PC-9 (cell line): Measurements from ENCODE around the gene C4orf17. TPM values are rescaled to one million over a fixed set of nuclear protein-coding genes. Genes with fewer than 3 reads are reported as not detected.

Source experiments
- BruUV-seq: library from RNA; stranded (reverse); fragments of 400-500 nt; replicated peaks from 2 replicates; lab custom pipeline; 2021; lab: Mats Ljungman, UMichigan
- CTCF ChIA-PET: fragments of 300-600 bp; sonication (Branson Sonifier 250); formaldehyde crosslinking; loops from one replicate; lab custom pipeline; 2022; ENCODE audit warnings: antibody characterized with exemption; lab: Charles Lee
- POLR2A ChIA-PET: fragments of 300-600 bp; sonication (Branson Sonifier 250); formaldehyde crosslinking; loops from one replicate; lab custom pipeline; 2022; ENCODE audit warnings: antibody characterized with exemption; ENCODE audit not compliant: unreplicated experiment; lab: Charles Lee
- DNase-seq, 2 experiments: peaks; one replicate each; pipeline versions ENCODE4 v3.0.0 to v3.0.0-alpha.2; 2015 to 2022; ENCODE audit warnings: mixed read lengths in 1 of 2
- H2AFZ ChIP-seq: fragments of 200-600 bp; sonication (generic); 2 replicates; pipeline ENCODE4 v1.8.1; 2017; ENCODE audit warnings: antibody characterized with exemption
- H3F3A ChIP-seq: fragments of 200-600 bp; sonication (generic); 2 replicates; pipeline ENCODE4 v1.8.1; 2017; ENCODE audit warnings: antibody characterized with exemption, mild to moderate bottlenecking, low read depth; ENCODE audit not compliant: insufficient read depth
- H3K27ac ChIP-seq: fragments of 200-600 bp; sonication (generic); 2 replicates; pipeline ENCODE4 v1.6.1; 2016; ENCODE audit warnings: mixed run types
- H3K27me3 ChIP-seq: fragments of 200-600 bp; sonication (generic); 2 replicates; pipeline ENCODE4 v1.6.1; 2016; ENCODE audit warnings: low read depth, mixed run types; ENCODE audit not compliant: insufficient read depth
- H3K36me3 ChIP-seq: fragments of 200-600 bp; sonication (generic); 2 replicates; pipeline ENCODE4 v1.6.1; 2016; ENCODE audit warnings: low read depth, mixed run types
- H3K4me1 ChIP-seq: fragments of 200-600 bp; sonication (generic); replicated peaks from 2 replicates; pipeline ENCODE4 v1.6.1; 2016; ENCODE audit warnings: mixed run types; ENCODE audit not compliant: insufficient read depth
- H3K4me2 ChIP-seq: fragments of 200-600 bp; sonication (generic); 2 replicates; pipeline ENCODE4 v1.6.1; 2017; ENCODE audit warnings: mixed run types
- H3K4me3 ChIP-seq: fragments of 200-600 bp; sonication (generic); 2 replicates; pipeline ENCODE4 v1.6.1; 2016; ENCODE audit warnings: mixed run types
- H3K79me2 ChIP-seq: fragments of 200-600 bp; sonication (generic); 2 replicates; pipeline ENCODE4 v1.6.1; 2017; ENCODE audit warnings: low read depth, mixed run types
- H3K9me2 ChIP-seq: fragments of 200-600 bp; sonication (generic); 2 replicates; pipeline ENCODE4 v1.8.1; 2017; ENCODE audit warnings: mild to moderate bottlenecking; ENCODE audit not compliant: insufficient read depth
- H3K9me3 ChIP-seq: fragments of 200-600 bp; sonication (generic); 2 replicates; pipeline ENCODE4 v1.8.1; 2016; ENCODE audit warnings: low read depth; ENCODE audit not compliant: insufficient read depth
- H4K20me1 ChIP-seq: fragments of 200-600 bp; sonication (generic); 2 replicates; pipeline ENCODE4 v1.8.1; 2017; ENCODE audit not compliant: insufficient read depth
- EZH2 ChIP-seq: fragments of 200-600 bp; sonication (generic); IDR thresholded peaks from 2 replicates; pipeline ENCODE4 v1.8.0; 2017; ENCODE audit warnings: antibody characterized with exemption, low read depth
- intact Hi-C: fragments of 100-400 bp; cut with micrococcal nuclease; formaldehyde crosslinking; loops from one replicate; pipeline ENCODE4 v1.10.0; 2022; ENCODE audit not compliant: unreplicated experiment
- total RNA-seq: library from RNA; stranded (reverse); gene quantifications from 2 replicates; pipeline ENCODE4 v1.2.3, GENCODE V29; 2021
- TF ChIP-seq, protein P1 (sequence below): fragments of 200-600 bp; sonication (generic); conservative IDR thresholded peaks from 2 replicates; pipeline ENCODE4 v1.6.1; 2017; ENCODE audit warnings: mixed run types, antibody characterized with exemption, mild to moderate bottlenecking, moderate library complexity

The C4orf17 gene
- total RNA-seq, 1 experiment from 2014 or later = not detected

GRCh38 chr4:99586797-99587196 lies 76.0 kb downstream of the C4orf17 start:
- Histone ChIP-seq H3K27ac (peak overlapping the region; percentile 36), H3K79me2 (no peaks in the 10 kb centered on the region), H3K4me1 (peaks cover 22% of the 10 kb centered on the region), H3K4me3 (no peak overlapping the region), H3K4me2 (no peak overlapping the region; the same call in 1 of the 2 replicates), H3F3A (peaks cover 7% of the 10 kb centered on the region), H3K9me3 (no peaks in the 10 kb centered on the region), H4K20me1 (no peaks in the 10 kb centered on the region), H2AFZ (peak overlapping the region; percentile 59), H3K36me3 (no peaks in the 10 kb centered on the region), H3K9me2 (no peaks in the 10 kb centered on the region), H3K27me3 (no peaks in the 10 kb centered on the region)
- TF ChIP-seq, protein P1, sequence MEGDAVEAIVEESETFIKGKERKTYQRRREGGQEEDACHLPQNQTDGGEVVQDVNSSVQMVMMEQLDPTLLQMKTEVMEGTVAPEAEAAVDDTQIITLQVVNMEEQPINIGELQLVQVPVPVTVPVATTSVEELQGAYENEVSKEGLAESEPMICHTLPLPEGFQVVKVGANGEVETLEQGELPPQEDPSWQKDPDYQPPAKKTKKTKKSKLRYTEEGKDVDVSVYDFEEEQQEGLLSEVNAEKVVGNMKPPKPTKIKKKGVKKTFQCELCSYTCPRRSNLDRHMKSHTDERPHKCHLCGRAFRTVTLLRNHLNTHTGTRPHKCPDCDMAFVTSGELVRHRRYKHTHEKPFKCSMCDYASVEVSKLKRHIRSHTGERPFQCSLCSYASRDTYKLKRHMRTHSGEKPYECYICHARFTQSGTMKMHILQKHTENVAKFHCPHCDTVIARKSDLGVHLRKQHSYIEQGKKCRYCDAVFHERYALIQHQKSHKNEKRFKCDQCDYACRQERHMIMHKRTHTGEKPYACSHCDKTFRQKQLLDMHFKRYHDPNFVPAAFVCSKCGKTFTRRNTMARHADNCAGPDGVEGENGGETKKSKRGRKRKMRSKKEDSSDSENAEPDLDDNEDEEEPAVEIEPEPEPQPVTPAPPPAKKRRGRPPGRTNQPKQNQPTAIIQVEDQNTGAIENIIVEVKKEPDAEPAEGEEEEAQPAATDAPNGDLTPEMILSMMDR = no peak
- TF ChIP-seq EZH2 = no peak
- no peak for DNase-seq
- no TSS peak for BruUV-seq
- intact Hi-C loops = no loop called here
- POLR2A ChIA-PET = no interaction called here
- CTCF ChIA-PET = no interaction called here

DNA sequence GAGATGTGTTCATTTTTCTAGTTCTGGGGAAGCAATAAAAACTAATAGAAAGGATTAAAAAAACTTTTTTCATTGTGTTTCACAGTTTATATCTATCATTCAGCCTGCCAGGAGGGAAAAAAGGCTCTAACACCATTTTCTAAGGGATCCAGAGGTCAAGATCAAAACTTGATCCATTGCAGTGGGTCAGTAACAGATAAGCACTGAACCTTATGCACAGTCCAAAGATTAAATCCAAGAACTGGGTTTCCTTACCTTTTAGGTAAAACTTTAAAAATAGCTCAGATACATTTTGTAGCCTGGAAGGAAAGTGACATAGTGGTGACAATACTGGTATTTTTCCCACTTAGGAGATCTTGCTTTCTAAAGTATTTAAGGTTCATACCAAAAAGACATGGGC lies 76.5 kb downstream of the C4orf17 start:
- H2AFZ ChIP-seq = no peak overlapping the region
- CTCF ChIA-PET = interaction anchor here (0.7 kb wide), 1 partner anchor 92 kb away, joined by 3 read pairs; no protein-coding TSS in a partner anchor
- H3K27me3 ChIP-seq = no peaks in the 10 kb centered on the region
- TF ChIP-seq EZH2 = no peak
- TF ChIP-seq, protein P1 = no peak
- H3K9me3 ChIP-seq = no peaks in the 10 kb centered on the region
- no peak overlapping the region for H3K4me2 ChIP-seq
- H3K27ac ChIP-seq = no peak overlapping the region
- H3K9me2 ChIP-seq = no peaks in the 10 kb centered on the region
- BruUV-seq = no TSS peak
- no peaks in the 10 kb centered on the region for H3K36me3 ChIP-seq
- H3F3A ChIP-seq = peaks cover 7% of the 10 kb centered on the region
- no peaks in the 10 kb centered on the region for H4K20me1 ChIP-seq
- H3K4me1 ChIP-seq = peaks cover 22% of the 10 kb centered on the region
- DNase-seq = no peak
- intact Hi-C loops = no loop called here
- no peak overlapping the region for H3K4me3 ChIP-seq
- no peaks in the 10 kb centered on the region for H3K79me2 ChIP-seq
- POLR2A ChIA-PET = no interaction called here

DNA sequence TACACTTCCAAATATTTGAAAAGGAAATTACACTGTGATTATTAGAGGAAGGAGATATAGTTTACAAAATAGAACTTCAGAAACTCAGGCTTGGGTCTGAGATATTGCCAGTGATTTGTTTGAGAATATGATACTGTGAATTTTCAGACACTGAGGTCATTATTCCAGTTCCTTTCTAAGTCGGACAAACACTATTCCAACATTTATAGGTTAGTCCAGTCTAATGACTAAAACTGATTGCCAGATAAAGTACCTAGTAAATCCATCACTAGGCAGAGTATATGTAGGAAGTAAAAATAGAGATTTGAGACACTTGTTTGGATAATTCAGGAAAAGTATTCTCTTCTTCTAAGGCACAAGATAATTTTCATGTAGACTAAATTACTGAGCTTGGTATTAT lies 77.0 kb downstream of the C4orf17 start:
- POLR2A ChIA-PET = no interaction called here
- no peaks in the 10 kb centered on the region for H3K9me2 ChIP-seq
- no peaks in the 10 kb centered on the region for H3K27me3 ChIP-seq
- peaks cover 22% of the 10 kb centered on the region for H3K4me1 ChIP-seq
- DNase-seq = no peak
- TF ChIP-seq, protein P1 = no peak
- TF ChIP-seq EZH2 = no peak
- no peaks in the 10 kb centered on the region for H3K79me2 ChIP-seq
- no peak overlapping the region for H3K4me2 ChIP-seq
- no peaks in the 10 kb centered on the region for H3K9me3 ChIP-seq
- no TSS peak for BruUV-seq
- H2AFZ ChIP-seq = 0 out of 2 replicates have a peak overlapping the region, but pooled peaks have one; percentile 12
- no peaks in the 10 kb centered on the region for H3K36me3 ChIP-seq
- H3K4me3 ChIP-seq = no peak overlapping the region
- intact Hi-C loops = no loop called here
- no peaks in the 10 kb centered on the region for H4K20me1 ChIP-seq
- H3K27ac ChIP-seq = no peak overlapping the region
- peaks cover 7% of the 10 kb centered on the region for H3F3A ChIP-seq
- CTCF ChIA-PET = interaction anchor here (0.7 kb wide), 1 partner anchor 92 kb away, joined by 3 read pairs; no protein-coding TSS in a partner anchor
